NB4 (cell line): Measurements from ENCODE around the gene ZNF331.

Experiments used
- CTCF ChIP-seq: IDR thresholded peaks from one replicate; pipeline ENCODE4 v1.5.1; 2012; ENCODE audit warnings: low read depth, low read length
- MAX ChIP-seq: IDR thresholded peaks from 2 replicates; pipeline ENCODE4 v1.6.1; 2011; ENCODE audit warnings: low read depth, low read length
- MYC ChIP-seq: IDR thresholded peaks from 2 replicates; pipeline ENCODE4 v1.6.1; 2011; ENCODE audit warnings: low read depth, low read length
- POLR2A ChIP-seq: IDR thresholded peaks from 2 replicates; pipeline ENCODE4 v1.6.1; 2011; ENCODE audit warnings: mild to moderate bottlenecking; ENCODE audit not compliant: insufficient read length; ENCODE audit errors: extremely low read depth

- no peak for TF ChIP-seq CTCF
- no peak for TF ChIP-seq POLR2A
- TF ChIP-seq MAX: no peak
- no peak for TF ChIP-seq MYC
Measured at GRCh38 chr19:53624771-53625545, 87.0 kb downstream of the ZNF331 start.
